Measurements from ENCODE around the gene MRPL16.
"Not testable (repeated sequence)": the region's sequence is repeated elsewhere in the genome, so short reads cannot be mapped to it uniquely, and the experiment has no call there.

The MRPL16 gene

DNA sequence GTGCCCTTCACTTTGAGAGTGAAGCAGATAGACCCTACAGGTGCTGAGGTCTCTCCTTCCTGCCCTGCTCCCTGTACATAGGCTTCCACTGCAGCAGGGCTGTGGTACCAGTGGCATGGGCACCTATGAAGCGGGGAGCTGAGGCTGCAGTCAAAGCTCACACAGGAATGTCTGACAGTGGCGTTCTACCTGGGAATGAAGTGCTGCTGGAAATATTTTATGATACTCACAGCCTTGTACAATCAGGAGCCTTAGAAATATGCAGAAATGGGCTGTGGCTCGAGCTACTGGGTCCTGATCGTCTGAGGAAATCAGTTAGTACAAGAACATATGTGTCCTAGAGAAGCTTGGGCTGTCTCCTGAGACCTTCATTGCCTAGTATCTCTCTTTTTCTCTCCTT is 24.8 kb downstream of the MRPL16 start:
- H3K4me3 ChIP-seq (replicated peaks; ENCODE audit: low read depth, low read length): no peak overlapping the region
- DNase-seq (ENCODE audit: low read depth): no peak
- TF ChIP-seq, protein P1, sequence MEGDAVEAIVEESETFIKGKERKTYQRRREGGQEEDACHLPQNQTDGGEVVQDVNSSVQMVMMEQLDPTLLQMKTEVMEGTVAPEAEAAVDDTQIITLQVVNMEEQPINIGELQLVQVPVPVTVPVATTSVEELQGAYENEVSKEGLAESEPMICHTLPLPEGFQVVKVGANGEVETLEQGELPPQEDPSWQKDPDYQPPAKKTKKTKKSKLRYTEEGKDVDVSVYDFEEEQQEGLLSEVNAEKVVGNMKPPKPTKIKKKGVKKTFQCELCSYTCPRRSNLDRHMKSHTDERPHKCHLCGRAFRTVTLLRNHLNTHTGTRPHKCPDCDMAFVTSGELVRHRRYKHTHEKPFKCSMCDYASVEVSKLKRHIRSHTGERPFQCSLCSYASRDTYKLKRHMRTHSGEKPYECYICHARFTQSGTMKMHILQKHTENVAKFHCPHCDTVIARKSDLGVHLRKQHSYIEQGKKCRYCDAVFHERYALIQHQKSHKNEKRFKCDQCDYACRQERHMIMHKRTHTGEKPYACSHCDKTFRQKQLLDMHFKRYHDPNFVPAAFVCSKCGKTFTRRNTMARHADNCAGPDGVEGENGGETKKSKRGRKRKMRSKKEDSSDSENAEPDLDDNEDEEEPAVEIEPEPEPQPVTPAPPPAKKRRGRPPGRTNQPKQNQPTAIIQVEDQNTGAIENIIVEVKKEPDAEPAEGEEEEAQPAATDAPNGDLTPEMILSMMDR (IDR thresholded peaks at IDR 0.05; ENCODE audit: low read length, missing control alignments): no peak

DNA sequence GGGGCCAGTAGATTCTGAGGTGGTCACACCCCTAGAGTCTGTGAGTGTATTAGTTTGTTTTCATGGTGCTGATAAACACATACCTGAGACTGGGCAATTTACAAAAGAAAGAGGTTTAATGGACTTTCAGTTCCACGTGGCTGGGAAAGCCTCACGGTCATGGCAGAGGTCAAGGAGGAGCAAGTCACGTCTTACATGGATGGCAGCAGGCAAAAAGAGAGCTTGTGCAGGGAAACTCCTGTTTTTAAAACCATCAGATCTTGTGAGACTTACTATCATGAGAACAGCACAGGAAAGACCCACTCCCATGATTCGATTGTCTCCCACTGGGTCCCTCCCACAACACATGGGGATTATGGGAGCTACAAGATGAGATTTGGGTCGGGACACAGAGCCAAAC is 26.1 kb downstream of the MRPL16 start:
- H3K4me3 ChIP-seq (replicated peaks; ENCODE audit: low read depth, low read length); DNase-seq (ENCODE audit: low read depth): not testable (repeated sequence)

DNA sequence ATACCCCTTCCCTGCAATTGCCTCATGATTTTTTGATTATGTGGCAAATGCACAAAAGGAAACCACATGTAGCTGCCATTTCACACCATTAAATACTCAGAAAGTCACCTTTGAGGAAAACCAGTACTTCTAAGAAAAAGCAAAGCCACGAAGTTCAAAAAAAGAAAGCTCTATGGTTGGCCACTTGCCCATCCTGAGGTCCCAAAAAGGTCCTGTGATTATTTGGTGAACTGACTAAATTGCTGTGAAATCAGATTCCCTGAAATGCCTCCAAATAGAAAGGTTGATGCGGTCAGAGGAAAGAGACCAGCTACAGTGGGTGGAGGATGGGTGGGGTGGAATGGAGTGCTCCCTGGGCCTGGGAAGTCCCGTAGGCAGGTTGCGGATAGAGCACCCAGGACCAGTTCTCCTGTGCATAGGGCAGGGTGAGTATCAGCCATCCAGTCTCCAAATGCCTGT is 26.9 kb downstream of the MRPL16 start:
- DNase-seq (ENCODE audit: low read depth): no peak
- TF ChIP-seq, protein P1 (IDR thresholded peaks at IDR 0.05; ENCODE audit: low read length, missing control alignments): no peak
- no peak overlapping the region for H3K4me3 ChIP-seq (replicated peaks; ENCODE audit: low read depth, low read length)

DNA sequence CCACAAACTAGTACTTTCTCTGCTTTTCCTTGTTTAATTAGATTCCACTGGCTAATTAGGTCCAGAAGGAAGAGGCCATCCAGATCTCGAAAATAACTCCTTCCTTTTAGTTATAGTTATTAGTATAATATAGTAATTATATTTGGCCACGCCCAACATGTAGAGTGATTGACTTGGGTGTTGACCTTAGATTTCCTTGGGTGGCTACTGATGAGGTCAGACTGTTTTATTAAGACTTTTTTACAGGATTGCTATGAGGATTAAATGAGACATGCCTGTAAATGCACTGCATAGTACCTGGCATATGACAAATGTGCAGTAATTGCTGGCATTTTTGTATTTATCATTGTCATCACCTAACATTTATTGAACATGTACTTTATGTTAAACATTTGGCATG is 28.5 kb downstream of the MRPL16 start:
- TF ChIP-seq, protein P1 (IDR thresholded peaks at IDR 0.05; ENCODE audit: low read length, missing control alignments): no peak

DNA sequence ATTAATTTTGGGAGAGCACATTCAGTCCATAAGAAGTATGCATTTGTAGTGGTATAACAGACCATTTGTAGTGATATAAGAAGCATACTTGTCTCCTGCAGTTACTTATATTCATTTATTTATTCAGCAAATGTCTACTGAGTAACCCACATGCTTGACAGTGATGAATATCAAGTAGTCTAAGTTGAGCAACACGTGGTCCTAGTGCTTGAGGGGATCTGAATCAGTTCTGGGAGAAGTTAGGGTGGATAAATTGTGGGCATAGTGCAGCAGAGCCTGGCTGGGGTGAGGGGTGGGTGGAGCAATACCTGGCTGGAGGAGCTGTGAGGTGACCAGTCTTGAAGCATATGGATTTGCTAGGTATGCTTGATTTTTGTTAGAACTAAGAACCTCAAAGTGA is 31.1 kb downstream of the MRPL16 start:
- no peak for DNase-seq (ENCODE audit: low read depth)
- no peak overlapping the region for H3K4me3 ChIP-seq (replicated peaks; ENCODE audit: low read depth, low read length)
- TF ChIP-seq, protein P1 (IDR thresholded peaks at IDR 0.05; ENCODE audit: low read length, missing control alignments): no peak

More for the DNA sequence above, 28.5 kb downstream of the MRPL16 start:
- H3K4me3 ChIP-seq (replicated peaks; ENCODE audit: low read depth, low read length): no peak overlapping the region
- DNase-seq (ENCODE audit: low read depth): no peak

DNA sequence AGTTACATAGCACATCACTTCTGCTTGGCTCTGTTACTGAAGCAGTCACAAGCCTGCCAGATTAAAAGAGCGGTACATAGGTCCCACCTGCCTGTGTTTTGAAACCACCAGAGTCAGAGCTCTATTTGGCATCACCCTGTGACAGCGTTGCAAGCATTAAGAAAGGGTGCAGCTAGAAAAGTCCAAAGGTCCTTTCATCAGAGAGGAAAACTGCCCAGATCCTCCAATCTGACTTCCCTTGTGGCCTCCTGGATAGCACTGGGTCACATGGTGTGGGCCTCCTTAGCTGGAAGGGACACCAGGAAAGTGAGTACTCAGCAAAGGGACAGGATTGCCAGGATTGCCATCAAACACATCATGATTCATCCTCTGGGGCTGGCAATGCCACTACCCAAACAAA is 32.5 kb downstream of the MRPL16 start:
- H3K4me3 ChIP-seq (replicated peaks; ENCODE audit: low read depth, low read length): no peak overlapping the region
- TF ChIP-seq, protein P1 (IDR thresholded peaks at IDR 0.05; ENCODE audit: low read length, missing control alignments): no peak
- DNase-seq (ENCODE audit: low read depth): no peak

DNA sequence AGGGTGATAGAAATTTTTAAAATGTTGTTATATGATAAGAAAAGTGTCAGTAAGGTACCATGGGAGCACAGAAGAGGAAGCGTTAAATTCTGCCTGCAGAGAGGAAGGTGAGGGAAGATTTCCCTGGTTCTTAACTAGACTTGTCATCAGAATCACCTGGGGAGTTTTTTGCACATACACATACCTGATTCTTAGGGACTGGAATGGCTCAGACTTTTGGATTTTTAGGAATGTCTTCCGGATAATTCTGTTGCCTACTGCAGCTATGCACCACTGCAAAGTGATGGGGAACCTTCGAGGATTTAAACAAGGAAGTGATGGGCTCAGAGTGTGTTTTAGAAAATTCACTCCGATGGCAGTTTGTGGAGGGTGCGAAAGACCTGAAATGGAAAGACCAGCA is 33.5 kb downstream of the MRPL16 start:
- DNase-seq (ENCODE audit: low read depth): no peak
- TF ChIP-seq, protein P1 (IDR thresholded peaks at IDR 0.05; ENCODE audit: low read length, missing control alignments): no peak
- H3K4me3 ChIP-seq (replicated peaks; ENCODE audit: low read depth, low read length): no peak overlapping the region

Data from fibroblast of pulmonary artery (primary cell).